ENCODE results near the gene SARS2. TPM values are rescaled to one million over a fixed set of nuclear protein-coding genes. Genes with fewer than 3 reads are reported as not detected.

SARS2 gene
- total RNA-seq, 1 donor from 2014 or later, result 26.3 TPM

GRCh38 chr19:38939957-38940356 lies 9.4 kb upstream of the SARS2 start:
- no peak for TF ChIP-seq CTCF (IDR thresholded peaks at IDR 0.05)
- TF ChIP-seq POLR2A (IDR thresholded peaks at IDR 0.05), result no peak
- TF ChIP-seq POLR2AphosphoS5 (IDR thresholded peaks at IDR 0.05; ENCODE audit: insufficient read depth in 1 of 2, low read depth in 1 of 2), result no peak
- Histone ChIP-seq H3K27me3 (no peaks in the 10 kb centered on the region), H3K4me3 (no peak overlapping the region), H3K9me3 (no peaks in the 10 kb centered on the region), H3K4me1 (no peaks in the 10 kb centered on the region), H3K36me3 (no peaks in the 10 kb centered on the region), H3K27ac (no peak overlapping the region)
- intact Hi-C loops (cut with DNase I), result loop anchor here (10.0 kb wide), 1 partner anchor 395 kb away; no protein-coding TSS in a partner anchor
- DNase-seq (ENCODE audit: extremely low spot score in 2 of 2), result no peak

GRCh38 chr19:38933544-38933943 lies 3.0 kb upstream of the SARS2 start:
- Histone ChIP-seq H3K4me3 (no peak overlapping the region), H3K36me3 (peaks cover 0 to 15% of the 10 kb centered on the region in 2 donors), H3K4me1 (peaks cover 26% of the 10 kb centered on the region), H3K27ac (no peak overlapping the region), H3K27me3 (no peaks in the 10 kb centered on the region), H3K9me3 (no peaks in the 10 kb centered on the region)
- intact Hi-C loops (cut with DNase I), result loop anchor here (10.0 kb wide), 1 partner anchor 389 kb away; no protein-coding TSS in a partner anchor
- DNase-seq (ENCODE audit: extremely low spot score in 2 of 2), result no peak
- TF ChIP-seq CTCF (IDR thresholded peaks at IDR 0.05) (no peak), POLR2AphosphoS5 (IDR thresholded peaks at IDR 0.05; ENCODE audit: insufficient read depth in 1 of 2, low read depth in 1 of 2) (no peak), POLR2A (IDR thresholded peaks at IDR 0.05) (no peak)

- DNase-seq (ENCODE audit: extremely low spot score in 2 of 2), result no peak
- intact Hi-C loops (cut with DNase I), result loop anchor here (10.0 kb wide), 1 partner anchor 388 kb away; no protein-coding TSS in a partner anchor
- Histone ChIP-seq H3K27ac (no peak overlapping the region), H3K4me1 (peaks cover 26% of the 10 kb centered on the region), H3K9me3 (no peaks in the 10 kb centered on the region), H3K36me3 (peaks cover 0 to 15% of the 10 kb centered on the region in 2 donors), H3K4me3 (no peak overlapping the region), H3K27me3 (no peaks in the 10 kb centered on the region)
- TF ChIP-seq POLR2A (IDR thresholded peaks at IDR 0.05), result no peak
- TF ChIP-seq CTCF (IDR thresholded peaks at IDR 0.05), result peak in 1 of 3 experiments; percentile 15
These were observed 2.0 kb upstream of the SARS2 start for GRCh38 chr19:38932425-38933179.

- H3K9me3 ChIP-seq, result no peaks in the 10 kb centered on the region
- peak overlapping the region; percentile 81 to 87 for H3K4me3 ChIP-seq
- peaks cover 0 to 15% of the 10 kb centered on the region in 2 donors for H3K36me3 ChIP-seq
- H3K27me3 ChIP-seq, result no peaks in the 10 kb centered on the region
- no peak for DNase-seq (ENCODE audit: extremely low spot score in 2 of 2)
- intact Hi-C loops (cut with DNase I), result loop anchor here (10.0 kb wide), 1 partner anchor 387 kb away; no protein-coding TSS in a partner anchor
- H3K27ac ChIP-seq, result peak overlapping the region; percentile 82
- no peak for TF ChIP-seq POLR2A (IDR thresholded peaks at IDR 0.05)
- TF ChIP-seq CTCF (IDR thresholded peaks at IDR 0.05), result no peak
- TF ChIP-seq POLR2AphosphoS5 (IDR thresholded peaks at IDR 0.05; ENCODE audit: insufficient read depth in 1 of 2, low read depth in 1 of 2), result no peak
- peaks cover 26% of the 10 kb centered on the region for H3K4me1 ChIP-seq
These were observed 894 bp upstream of the SARS2 start for GRCh38 chr19:38931521-38931793.

All from vagina (tissue), 2 donors.